WTC11 (cell line): ENCODE results near the gene MAP3K1. TPM values are rescaled to one million over a fixed set of nuclear protein-coding genes. Genes with fewer than 3 reads are reported as not detected.

Experiments used
- ATAC-seq: fragments of 200-7000 bp; cut with Tn5 transposase; 2 replicates; pipeline ENCODE4 v1.10.0; 2021; ENCODE audit warnings: mild to moderate bottlenecking, moderate library complexity
- CTCF ChIA-PET: fragments of 300-600 bp; sonication (Branson Sonifier 250); formaldehyde crosslinking; loops from one replicate; lab custom pipeline; 2021; ENCODE audit warnings: antibody characterized with exemption; lab: Charles Lee
- POLR2A ChIA-PET: fragments of 350-600 bp; sonication (Branson Sonifier 250); formaldehyde crosslinking; loops from one replicate; lab custom pipeline; 2021; ENCODE audit warnings: antibody characterized with exemption; lab: Charles Lee
- DNase-seq: peaks from one replicate; pipeline ENCODE4 v3.0.0; 2021; ENCODE audit warnings: low spot score
- H3K27ac Mint-ChIP-seq: 2 replicates; pipeline ENCODE4 v1.8.0; 2021; ENCODE audit warnings: mixed read lengths
- H3K27me3 Mint-ChIP-seq: 2 replicates; pipeline ENCODE4 v1.8.0; 2021; ENCODE audit warnings: low read depth, mild to moderate bottlenecking, moderate library complexity, mixed read lengths
- H3K36me3 Mint-ChIP-seq: 2 replicates; pipeline ENCODE4 v1.8.0; 2021; ENCODE audit warnings: mixed read lengths
- H3K4me1 Mint-ChIP-seq: 2 replicates; pipeline ENCODE4 v1.8.0; 2022; ENCODE audit warnings: mixed read lengths
- H3K4me3 Mint-ChIP-seq: 2 replicates; pipeline ENCODE4 v1.8.0; 2021; ENCODE audit warnings: mild to moderate bottlenecking, moderate library complexity, mixed read lengths
- H3K9me3 Mint-ChIP-seq: 2 replicates; pipeline ENCODE4 v1.8.0; 2021; ENCODE audit warnings: mixed read lengths
- ATF1 ChIP-seq: sonication (generic); formaldehyde crosslinking; IDR thresholded peaks from 2 replicates; pipeline ENCODE4 v1.8.1; 2023; ENCODE audit warnings: mild to moderate bottlenecking, moderate library complexity, missing genetic modification reagents
- ELF4 ChIP-seq: sonication (generic); formaldehyde crosslinking; IDR thresholded peaks from 2 replicates; pipeline ENCODE4 v1.8.1; 2022; ENCODE audit warnings: low read depth, mild to moderate bottlenecking, moderate library complexity, missing genetic modification reagents
- FOXJ3 ChIP-seq: sonication (generic); formaldehyde crosslinking; IDR thresholded peaks from 2 replicates; pipeline ENCODE4 v1.9.0; 2021; ENCODE audit warnings: missing genetic modification reagents, mild to moderate bottlenecking, borderline replicate concordance
- FOXK1 ChIP-seq: sonication (generic); formaldehyde crosslinking; IDR thresholded peaks from 2 replicates; pipeline ENCODE4 v1.8.0; 2022; ENCODE audit warnings: mild to moderate bottlenecking, moderate library complexity, missing genetic modification reagents
- FOXP1 ChIP-seq: sonication (generic); formaldehyde crosslinking; IDR thresholded peaks from 2 replicates; pipeline ENCODE4 v1.8.0; 2022; ENCODE audit warnings: missing genetic modification reagents, mild to moderate bottlenecking, moderate library complexity, borderline replicate concordance
- GABPB1 ChIP-seq: sonication (generic); formaldehyde crosslinking; IDR thresholded peaks from 2 replicates; pipeline ENCODE4 v1.8.1; 2023; ENCODE audit warnings: mild to moderate bottlenecking, missing genetic modification reagents
- GRHL2 ChIP-seq: fragments of 250-450 bp; sonication (Bioruptor Pico); IDR thresholded peaks from 2 replicates; pipeline ENCODE4 v1.8.0; 2022; ENCODE audit warnings: mild to moderate bottlenecking, moderate library complexity; ENCODE audit not compliant: insufficient replicate concordance, severe bottlenecking
- GTF2I ChIP-seq: fragments of 250-450 bp; sonication (Bioruptor Pico); conservative IDR thresholded peaks from 2 replicates; pipeline ENCODE4 v1.4.0; 2021; ENCODE audit warnings: mild to moderate bottlenecking
- HMGA2 ChIP-seq: fragments of 250-450 bp; sonication (Bioruptor Pico); IDR thresholded peaks from 2 replicates; pipeline ENCODE4 v1.4.0; 2021; ENCODE audit warnings: mild to moderate bottlenecking, moderate library complexity
- IRF2 ChIP-seq: sonication (generic); formaldehyde crosslinking; IDR thresholded peaks from 2 replicates; pipeline ENCODE4 v1.8.0; 2022; ENCODE audit warnings: low read depth, missing genetic modification reagents, borderline replicate concordance
- MYBL2 ChIP-seq: sonication (generic); formaldehyde crosslinking; IDR thresholded peaks from 2 replicates; pipeline ENCODE4 v1.8.1; 2023; ENCODE audit warnings: mild to moderate bottlenecking, moderate library complexity, missing genetic modification reagents
- NR2C2 ChIP-seq: sonication (generic); formaldehyde crosslinking; IDR thresholded peaks from 2 replicates; pipeline ENCODE4 v1.8.0; 2022; ENCODE audit warnings: mild to moderate bottlenecking, missing genetic modification reagents
- RORB ChIP-seq: fragments of 250-450 bp; sonication (Bioruptor Pico); IDR thresholded peaks from 2 replicates; pipeline ENCODE4 v1.9.0; 2021; ENCODE audit warnings: mild to moderate bottlenecking
- TCF7 ChIP-seq: sonication (generic); formaldehyde crosslinking; IDR thresholded peaks from 2 replicates; pipeline ENCODE4 v1.8.0; 2022; ENCODE audit warnings: mild to moderate bottlenecking, low read depth, missing genetic modification reagents, moderate library complexity
- ZNF671 ChIP-seq: fragments of 250-450 bp; sonication (Bioruptor Pico); IDR thresholded peaks from 2 replicates; pipeline ENCODE4 v1.8.0; 2021; ENCODE audit warnings: mild to moderate bottlenecking
- total RNA-seq: library from RNA; stranded (reverse); gene quantifications from 3 replicates; pipeline ENCODE4 v1.2.3, GENCODE V29; 2021
- TF ChIP-seq, protein P1 (sequence below): sonication (generic); formaldehyde crosslinking; conservative IDR thresholded peaks from 2 replicates; pipeline ENCODE4 v1.8.1; 2022; ENCODE audit warnings: mild to moderate bottlenecking, missing genetic modification reagents
- TF ChIP-seq, protein P2 (sequence below): fragments of 200-600 bp; IDR thresholded peaks from 2 replicates; pipeline ENCODE4 v1.8.0; 2022; ENCODE audit warnings: antibody characterized with exemption
- TF ChIP-seq, protein P3 (sequence below): sonication (generic); formaldehyde crosslinking; IDR thresholded peaks from 2 replicates; pipeline ENCODE4 v1.8.0; 2022; ENCODE audit warnings: missing genetic modification reagents
- TF ChIP-seq, protein P4 (sequence below): sonication (generic); formaldehyde crosslinking; IDR thresholded peaks from 2 replicates; pipeline ENCODE4 v1.8.0; 2023; ENCODE audit warnings: missing genetic modification reagents, mild to moderate bottlenecking, borderline replicate concordance
- TF ChIP-seq, protein P5 (sequence below): fragments of 250-450 bp; sonication (Bioruptor Pico); IDR thresholded peaks from 2 replicates; pipeline ENCODE4 v1.9.0; 2021; ENCODE audit warnings: moderate library complexity, mild to moderate bottlenecking, inconsistent platforms, borderline replicate concordance
- TF ChIP-seq, protein P6 (sequence below): sonication (generic); formaldehyde crosslinking; IDR thresholded peaks from 2 replicates; pipeline ENCODE4 v1.8.0; 2023; ENCODE audit warnings: missing genetic modification reagents
- TF ChIP-seq, protein P7 (sequence below): sonication (generic); formaldehyde crosslinking; IDR thresholded peaks from 2 replicates; pipeline ENCODE4 v1.8.1; 2023; ENCODE audit warnings: mild to moderate bottlenecking, missing genetic modification reagents, moderate library complexity
- TF ChIP-seq, protein P8 (sequence below): sonication (generic); formaldehyde crosslinking; IDR thresholded peaks from 2 replicates; pipeline ENCODE4 v1.8.1; 2022; ENCODE audit warnings: mild to moderate bottlenecking, missing genetic modification reagents, moderate library complexity, borderline replicate concordance

The MAP3K1 gene
- total RNA-seq, 1 experiment from 2014 or later: 16.3 TPM

DNA sequence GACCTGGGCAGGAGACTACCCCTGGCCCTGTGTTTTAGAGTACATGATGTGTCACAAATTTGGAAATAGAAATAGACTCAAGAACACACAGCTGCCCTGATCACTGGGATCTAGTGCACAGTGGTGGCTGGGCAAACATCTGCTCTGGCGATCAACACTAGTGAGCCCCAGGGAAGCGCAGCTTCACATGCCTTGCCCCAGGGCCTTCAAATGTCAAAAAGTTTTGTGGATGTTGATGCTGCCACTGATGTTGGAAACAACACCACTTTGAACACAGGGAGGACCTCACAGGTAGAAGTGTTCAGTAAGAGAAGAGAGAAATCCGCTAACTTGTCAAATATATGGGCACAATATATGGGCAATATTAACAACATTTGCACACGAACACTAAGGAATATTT lies 7.1 kb upstream of the MAP3K1 start:
- H3K27me3 Mint-ChIP-seq: peaks cover 7% of the 10 kb centered on the region
- no peak for TF ChIP-seq GRHL2 (CRISPR knock-in tag)
- TF ChIP-seq HMGA2 (CRISPR knock-in tag): no peak
- TF ChIP-seq ZNF671: no peak
- TF ChIP-seq, protein P1, sequence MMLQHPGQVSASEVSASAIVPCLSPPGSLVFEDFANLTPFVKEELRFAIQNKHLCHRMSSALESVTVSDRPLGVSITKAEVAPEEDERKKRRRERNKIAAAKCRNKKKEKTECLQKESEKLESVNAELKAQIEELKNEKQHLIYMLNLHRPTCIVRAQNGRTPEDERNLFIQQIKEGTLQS (CRISPR knock-in tag): no peak
- TF ChIP-seq FOXK1: no peak
- TF ChIP-seq IRF2 (CRISPR knock-in tag): no peak
- TF ChIP-seq NR2C2 (CRISPR knock-in tag): no peak
- TF ChIP-seq, protein P2, sequence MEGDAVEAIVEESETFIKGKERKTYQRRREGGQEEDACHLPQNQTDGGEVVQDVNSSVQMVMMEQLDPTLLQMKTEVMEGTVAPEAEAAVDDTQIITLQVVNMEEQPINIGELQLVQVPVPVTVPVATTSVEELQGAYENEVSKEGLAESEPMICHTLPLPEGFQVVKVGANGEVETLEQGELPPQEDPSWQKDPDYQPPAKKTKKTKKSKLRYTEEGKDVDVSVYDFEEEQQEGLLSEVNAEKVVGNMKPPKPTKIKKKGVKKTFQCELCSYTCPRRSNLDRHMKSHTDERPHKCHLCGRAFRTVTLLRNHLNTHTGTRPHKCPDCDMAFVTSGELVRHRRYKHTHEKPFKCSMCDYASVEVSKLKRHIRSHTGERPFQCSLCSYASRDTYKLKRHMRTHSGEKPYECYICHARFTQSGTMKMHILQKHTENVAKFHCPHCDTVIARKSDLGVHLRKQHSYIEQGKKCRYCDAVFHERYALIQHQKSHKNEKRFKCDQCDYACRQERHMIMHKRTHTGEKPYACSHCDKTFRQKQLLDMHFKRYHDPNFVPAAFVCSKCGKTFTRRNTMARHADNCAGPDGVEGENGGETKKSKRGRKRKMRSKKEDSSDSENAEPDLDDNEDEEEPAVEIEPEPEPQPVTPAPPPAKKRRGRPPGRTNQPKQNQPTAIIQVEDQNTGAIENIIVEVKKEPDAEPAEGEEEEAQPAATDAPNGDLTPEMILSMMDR: no peak
- no peak for TF ChIP-seq ELF4 (CRISPR knock-in tag)
- TF ChIP-seq, protein P3, sequence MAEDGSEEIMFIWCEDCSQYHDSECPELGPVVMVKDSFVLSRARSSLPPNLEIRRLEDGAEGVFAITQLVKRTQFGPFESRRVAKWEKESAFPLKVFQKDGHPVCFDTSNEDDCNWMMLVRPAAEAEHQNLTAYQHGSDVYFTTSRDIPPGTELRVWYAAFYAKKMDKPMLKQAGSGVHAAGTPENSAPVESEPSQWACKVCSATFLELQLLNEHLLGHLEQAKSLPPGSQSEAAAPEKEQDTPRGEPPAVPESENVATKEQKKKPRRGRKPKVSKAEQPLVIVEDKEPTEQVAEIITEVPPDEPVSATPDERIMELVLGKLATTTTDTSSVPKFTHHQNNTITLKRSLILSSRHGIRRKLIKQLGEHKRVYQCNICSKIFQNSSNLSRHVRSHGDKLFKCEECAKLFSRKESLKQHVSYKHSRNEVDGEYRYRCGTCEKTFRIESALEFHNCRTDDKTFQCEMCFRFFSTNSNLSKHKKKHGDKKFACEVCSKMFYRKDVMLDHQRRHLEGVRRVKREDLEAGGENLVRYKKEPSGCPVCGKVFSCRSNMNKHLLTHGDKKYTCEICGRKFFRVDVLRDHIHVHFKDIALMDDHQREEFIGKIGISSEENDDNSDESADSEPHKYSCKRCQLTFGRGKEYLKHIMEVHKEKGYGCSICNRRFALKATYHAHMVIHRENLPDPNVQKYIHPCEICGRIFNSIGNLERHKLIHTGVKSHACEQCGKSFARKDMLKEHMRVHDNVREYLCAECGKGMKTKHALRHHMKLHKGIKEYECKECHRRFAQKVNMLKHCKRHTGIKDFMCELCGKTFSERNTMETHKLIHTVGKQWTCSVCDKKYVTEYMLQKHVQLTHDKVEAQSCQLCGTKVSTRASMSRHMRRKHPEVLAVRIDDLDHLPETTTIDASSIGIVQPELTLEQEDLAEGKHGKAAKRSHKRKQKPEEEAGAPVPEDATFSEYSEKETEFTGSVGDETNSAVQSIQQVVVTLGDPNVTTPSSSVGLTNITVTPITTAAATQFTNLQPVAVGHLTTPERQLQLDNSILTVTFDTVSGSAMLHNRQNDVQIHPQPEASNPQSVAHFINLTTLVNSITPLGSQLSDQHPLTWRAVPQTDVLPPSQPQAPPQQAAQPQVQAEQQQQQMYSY (CRISPR knock-in tag): no peak
- no peak for TF ChIP-seq ATF1 (CRISPR knock-in tag)
- TF ChIP-seq, protein P4, sequence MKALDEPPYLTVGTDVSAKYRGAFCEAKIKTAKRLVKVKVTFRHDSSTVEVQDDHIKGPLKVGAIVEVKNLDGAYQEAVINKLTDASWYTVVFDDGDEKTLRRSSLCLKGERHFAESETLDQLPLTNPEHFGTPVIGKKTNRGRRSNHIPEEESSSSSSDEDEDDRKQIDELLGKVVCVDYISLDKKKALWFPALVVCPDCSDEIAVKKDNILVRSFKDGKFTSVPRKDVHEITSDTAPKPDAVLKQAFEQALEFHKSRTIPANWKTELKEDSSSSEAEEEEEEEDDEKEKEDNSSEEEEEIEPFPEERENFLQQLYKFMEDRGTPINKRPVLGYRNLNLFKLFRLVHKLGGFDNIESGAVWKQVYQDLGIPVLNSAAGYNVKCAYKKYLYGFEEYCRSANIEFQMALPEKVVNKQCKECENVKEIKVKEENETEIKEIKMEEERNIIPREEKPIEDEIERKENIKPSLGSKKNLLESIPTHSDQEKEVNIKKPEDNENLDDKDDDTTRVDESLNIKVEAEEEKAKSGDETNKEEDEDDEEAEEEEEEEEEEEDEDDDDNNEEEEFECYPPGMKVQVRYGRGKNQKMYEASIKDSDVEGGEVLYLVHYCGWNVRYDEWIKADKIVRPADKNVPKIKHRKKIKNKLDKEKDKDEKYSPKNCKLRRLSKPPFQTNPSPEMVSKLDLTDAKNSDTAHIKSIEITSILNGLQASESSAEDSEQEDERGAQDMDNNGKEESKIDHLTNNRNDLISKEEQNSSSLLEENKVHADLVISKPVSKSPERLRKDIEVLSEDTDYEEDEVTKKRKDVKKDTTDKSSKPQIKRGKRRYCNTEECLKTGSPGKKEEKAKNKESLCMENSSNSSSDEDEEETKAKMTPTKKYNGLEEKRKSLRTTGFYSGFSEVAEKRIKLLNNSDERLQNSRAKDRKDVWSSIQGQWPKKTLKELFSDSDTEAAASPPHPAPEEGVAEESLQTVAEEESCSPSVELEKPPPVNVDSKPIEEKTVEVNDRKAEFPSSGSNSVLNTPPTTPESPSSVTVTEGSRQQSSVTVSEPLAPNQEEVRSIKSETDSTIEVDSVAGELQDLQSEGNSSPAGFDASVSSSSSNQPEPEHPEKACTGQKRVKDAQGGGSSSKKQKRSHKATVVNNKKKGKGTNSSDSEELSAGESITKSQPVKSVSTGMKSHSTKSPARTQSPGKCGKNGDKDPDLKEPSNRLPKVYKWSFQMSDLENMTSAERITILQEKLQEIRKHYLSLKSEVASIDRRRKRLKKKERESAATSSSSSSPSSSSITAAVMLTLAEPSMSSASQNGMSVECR: no peak
- TF ChIP-seq GABPB1: no peak
- no peak for TF ChIP-seq GTF2I (CRISPR knock-in tag)
- no peak for TF ChIP-seq RORB (CRISPR knock-in tag)
- TF ChIP-seq, all 79 proteins: peak for 0
- Mint-ChIP-seq H3K9me3 (no peaks in the 10 kb centered on the region), H3K36me3 (no peaks in the 10 kb centered on the region), H3K4me1 (peaks cover 8% of the 10 kb centered on the region), H3K27ac (no peak overlapping the region), H3K4me3 (no peak overlapping the region)
- POLR2A ChIA-PET: no interaction called here
- DNase-seq (no peak), ATAC-seq (no peak)
- CTCF ChIA-PET: no interaction called here

DNA sequence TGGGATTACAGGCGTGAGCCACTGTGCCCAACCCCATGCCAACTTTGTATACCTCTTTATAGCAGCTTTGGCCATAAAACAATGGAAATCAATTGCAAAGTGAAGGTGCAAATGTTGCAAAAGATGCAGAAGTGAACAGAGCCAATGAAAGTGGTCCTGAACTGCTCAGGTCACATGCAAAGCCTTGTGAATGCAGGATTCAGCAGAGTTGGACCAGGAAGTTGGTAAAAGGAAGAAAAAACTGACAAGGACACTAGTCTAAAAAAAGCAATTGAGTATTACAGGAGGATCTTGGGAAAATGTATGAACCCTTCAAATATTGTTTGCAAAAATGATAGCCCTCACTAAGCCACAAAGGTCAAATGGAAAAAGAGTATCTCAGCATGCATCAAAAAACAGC lies 4.5 kb upstream of the MAP3K1 start:
- Mint-ChIP-seq H3K4me3 (no peak overlapping the region), H3K9me3 (no peaks in the 10 kb centered on the region), H3K4me1 (peaks cover 19% of the 10 kb centered on the region), H3K36me3 (no peaks in the 10 kb centered on the region), H3K27ac (no peak overlapping the region), H3K27me3 (peaks cover 14% of the 10 kb centered on the region)
- DNase-seq: no peak
- ChIA-PET POLR2A (no interaction called here), CTCF (no interaction called here)
- ATAC-seq: no peak
- TF ChIP-seq MYBL2 (CRISPR knock-in tag) (no peak), FOXP1 (CRISPR knock-in tag) (no peak), FOXJ3 (CRISPR knock-in tag) (no peak), TCF7 (CRISPR knock-in tag) (no peak)
- TF ChIP-seq, protein P5, sequence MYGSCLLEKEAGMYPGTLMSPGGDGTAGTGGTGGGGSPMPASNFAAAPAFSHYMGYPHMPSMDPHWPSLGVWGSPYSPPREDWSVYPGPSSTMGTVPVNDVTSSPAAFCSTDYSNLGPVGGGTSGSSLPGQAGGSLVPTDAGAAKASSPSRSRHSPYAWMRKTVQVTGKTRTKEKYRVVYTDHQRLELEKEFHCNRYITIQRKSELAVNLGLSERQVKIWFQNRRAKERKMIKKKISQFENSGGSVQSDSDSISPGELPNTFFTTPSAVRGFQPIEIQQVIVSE: no peak
- TF ChIP-seq, protein P6, sequence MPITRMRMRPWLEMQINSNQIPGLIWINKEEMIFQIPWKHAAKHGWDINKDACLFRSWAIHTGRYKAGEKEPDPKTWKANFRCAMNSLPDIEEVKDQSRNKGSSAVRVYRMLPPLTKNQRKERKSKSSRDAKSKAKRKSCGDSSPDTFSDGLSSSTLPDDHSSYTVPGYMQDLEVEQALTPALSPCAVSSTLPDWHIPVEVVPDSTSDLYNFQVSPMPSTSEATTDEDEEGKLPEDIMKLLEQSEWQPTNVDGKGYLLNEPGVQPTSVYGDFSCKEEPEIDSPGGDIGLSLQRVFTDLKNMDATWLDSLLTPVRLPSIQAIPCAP (CRISPR knock-in tag): no peak
- TF ChIP-seq, protein P7, sequence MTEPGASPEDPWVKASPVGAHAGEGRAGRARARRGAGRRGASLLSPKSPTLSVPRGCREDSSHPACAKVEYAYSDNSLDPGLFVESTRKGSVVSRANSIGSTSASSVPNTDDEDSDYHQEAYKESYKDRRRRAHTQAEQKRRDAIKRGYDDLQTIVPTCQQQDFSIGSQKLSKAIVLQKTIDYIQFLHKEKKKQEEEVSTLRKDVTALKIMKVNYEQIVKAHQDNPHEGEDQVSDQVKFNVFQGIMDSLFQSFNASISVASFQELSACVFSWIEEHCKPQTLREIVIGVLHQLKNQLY (CRISPR knock-in tag): no peak
- TF ChIP-seq, protein P8, sequence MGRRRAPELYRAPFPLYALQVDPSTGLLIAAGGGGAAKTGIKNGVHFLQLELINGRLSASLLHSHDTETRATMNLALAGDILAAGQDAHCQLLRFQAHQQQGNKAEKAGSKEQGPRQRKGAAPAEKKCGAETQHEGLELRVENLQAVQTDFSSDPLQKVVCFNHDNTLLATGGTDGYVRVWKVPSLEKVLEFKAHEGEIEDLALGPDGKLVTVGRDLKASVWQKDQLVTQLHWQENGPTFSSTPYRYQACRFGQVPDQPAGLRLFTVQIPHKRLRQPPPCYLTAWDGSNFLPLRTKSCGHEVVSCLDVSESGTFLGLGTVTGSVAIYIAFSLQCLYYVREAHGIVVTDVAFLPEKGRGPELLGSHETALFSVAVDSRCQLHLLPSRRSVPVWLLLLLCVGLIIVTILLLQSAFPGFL: no peak
